Fibroblast of mammary gland (primary cell): ENCODE results near the gene SBF2.

Experiments used
- DNase-seq: peaks from one replicate; pipeline ENCODE4 v3.0.0-alpha.2; 2010; ENCODE audit warnings: low read depth
- H3K4me3 ChIP-seq: 2 replicates; pipeline ENCODE4 v1.5.1; 2011; ENCODE audit warnings: low read depth, mild to moderate bottlenecking, low read length, moderate library complexity; ENCODE audit not compliant: control insufficient read depth
- CTCF ChIP-seq: conservative IDR thresholded peaks from 2 replicates; pipeline ENCODE4 v1.5.1; 2011; ENCODE audit warnings: low read depth, low read length, inconsistent platforms; ENCODE audit not compliant: control insufficient read depth, insufficient read depth

Gene SBF2

DNA sequence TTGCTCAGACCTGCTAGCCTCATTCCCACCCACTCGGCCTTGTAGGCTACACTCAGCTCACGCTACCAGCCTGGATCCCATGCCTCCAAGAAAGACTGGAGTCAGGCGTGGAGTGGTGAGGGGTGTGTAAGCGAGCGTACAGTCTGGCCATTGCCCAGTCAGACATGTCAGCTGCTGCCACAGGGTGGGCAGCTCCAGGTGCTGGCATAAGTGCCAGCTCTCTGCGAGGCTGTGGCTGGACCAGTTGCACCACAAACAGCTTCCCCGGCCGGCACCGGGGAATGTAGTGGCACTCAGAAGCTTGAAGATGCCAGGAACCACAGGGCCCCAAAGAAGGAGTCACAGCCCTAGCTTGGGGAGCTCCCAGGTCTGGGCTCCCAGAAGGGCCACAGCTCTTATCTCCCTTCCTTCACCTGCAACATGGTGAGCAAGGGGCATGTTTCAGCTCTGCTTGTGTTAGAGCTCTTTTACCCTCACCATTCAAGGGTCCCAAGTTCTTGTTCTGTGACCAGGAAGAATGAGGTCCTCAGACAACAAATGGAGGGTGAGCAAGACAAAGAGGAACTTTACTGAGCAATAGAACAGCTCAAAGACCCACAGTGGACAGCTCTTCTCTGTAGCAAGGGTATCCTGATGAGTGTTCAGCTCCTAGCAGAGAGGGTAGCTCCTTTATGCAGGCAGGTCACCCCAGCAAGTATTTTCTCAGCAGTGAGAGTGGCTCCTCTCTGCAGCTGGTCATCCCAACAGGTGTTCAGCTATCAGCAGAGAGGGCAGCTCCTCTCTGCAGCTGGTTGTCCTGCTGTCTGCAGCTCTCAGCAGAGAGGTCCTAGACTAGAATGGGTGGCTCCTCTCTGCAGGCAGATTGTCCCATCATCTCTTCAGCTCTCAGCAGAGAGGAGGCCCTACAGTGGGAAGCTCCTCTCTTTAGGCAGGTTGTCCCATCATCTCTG is 6.0 kb downstream of the SBF2 start:
- TF ChIP-seq CTCF: no peak
- no peak overlapping the region for H3K4me3 ChIP-seq
- DNase-seq: no peak

DNA sequence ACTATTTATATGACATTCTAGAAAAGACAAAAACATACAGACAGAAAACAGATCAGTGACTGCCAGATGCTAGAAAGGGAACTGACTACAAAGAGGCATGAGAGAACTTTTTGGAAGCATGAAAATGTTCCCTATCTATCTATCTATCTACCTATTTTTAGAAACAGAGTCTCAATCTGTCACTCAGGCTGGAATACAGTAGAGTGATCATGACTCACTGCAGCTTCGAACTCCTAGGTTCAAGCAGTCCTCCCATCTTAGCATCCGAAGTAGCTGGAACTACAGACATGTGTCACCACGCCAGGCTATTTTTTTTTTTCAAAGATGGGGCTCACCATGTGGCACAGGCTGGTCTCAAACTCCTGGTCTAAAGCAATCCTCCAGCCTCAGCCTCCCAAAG is 6.9 kb downstream of the SBF2 start:
- no peak overlapping the region for H3K4me3 ChIP-seq
- no peak for DNase-seq
- no peak for TF ChIP-seq CTCF

DNA sequence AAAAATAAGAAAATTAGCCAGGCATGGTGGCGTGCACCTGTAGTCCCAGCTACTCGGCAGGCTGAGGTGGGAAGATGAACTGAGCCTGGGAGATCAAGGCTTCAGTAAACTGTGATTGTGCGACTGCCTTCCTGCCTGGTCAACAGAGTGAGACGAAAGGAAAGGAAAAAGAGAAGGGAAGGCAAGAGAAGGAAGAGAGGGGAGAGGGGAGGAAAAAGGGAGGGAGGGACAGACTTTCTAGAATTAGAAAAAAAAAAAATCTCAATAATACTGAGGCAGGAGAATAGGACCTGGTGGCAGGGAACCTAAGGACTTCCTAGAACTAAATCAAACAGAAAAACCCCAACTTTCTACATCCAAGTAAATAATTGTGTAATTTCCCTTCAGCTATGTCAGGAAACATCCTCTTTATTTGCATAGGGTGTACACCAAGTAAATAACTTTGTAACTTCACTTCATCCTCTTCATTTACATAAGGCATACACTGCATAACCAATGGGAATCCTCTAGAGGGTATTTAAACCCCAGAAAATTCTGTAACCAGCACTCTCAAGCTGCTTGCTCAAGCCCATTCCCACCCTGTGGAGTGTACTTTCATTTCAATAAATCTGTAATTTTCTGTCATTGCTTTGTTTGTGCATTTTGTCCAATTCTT is 8.7 kb downstream of the SBF2 start:
- H3K4me3 ChIP-seq: no peak overlapping the region
- no peak for TF ChIP-seq CTCF
- DNase-seq: no peak

- DNase-seq: no peak
- no peak for TF ChIP-seq CTCF
- H3K4me3 ChIP-seq: no peak overlapping the region
These were observed 10.0 kb downstream of the SBF2 start for GRCh38 chr11:10283991-10284390.

DNA sequence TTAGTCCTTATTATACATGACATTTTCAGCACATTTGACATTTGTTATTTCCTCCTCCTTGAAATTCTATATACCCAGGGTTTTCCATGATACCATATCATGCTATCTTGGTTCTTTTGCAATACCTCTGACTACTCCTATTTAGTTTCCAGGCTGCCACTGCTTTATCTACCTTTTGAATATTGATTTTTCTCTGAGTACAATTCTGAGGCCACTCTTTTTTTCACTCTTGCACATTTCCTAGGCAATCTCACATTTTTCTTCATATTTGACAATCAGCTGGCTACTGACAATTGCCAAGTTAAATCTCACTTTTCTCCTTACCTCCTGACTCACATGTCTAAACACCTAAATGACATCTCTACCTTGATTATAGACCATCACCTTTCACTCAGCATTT is 11.9 kb downstream of the SBF2 start:
- TF ChIP-seq CTCF: no peak
- DNase-seq: no peak
- H3K4me3 ChIP-seq: no peak overlapping the region

DNA sequence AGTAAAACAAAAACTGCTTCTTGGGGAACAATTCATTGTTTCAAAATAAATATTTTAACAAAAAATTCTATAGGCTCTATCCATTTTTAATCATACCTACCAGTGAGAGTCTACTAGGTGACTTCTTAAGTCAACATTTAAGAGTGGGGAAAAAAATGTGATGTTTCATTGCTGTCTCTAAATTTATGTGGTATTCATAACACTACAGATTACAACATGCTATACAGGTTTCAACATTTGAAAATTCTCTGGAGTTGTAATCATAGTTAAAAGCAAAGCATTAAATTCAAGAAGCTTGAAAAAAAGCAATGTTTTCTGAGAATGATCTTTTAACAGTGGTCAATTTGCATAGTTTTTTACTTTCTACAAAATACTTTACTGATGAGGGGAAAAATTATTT is 18.3 kb downstream of the SBF2 start:
- TF ChIP-seq CTCF: no peak
- no peak overlapping the region for H3K4me3 ChIP-seq
- DNase-seq: peak; percentile 28
